SK-MEL-5 (cell line): ENCODE measurements around the gene SWT1. TPM values are rescaled to one million over a fixed set of nuclear protein-coding genes. Genes with fewer than 3 reads are reported as not detected.
"Not testable (repeated sequence)": the region's sequence is repeated elsewhere in the genome, so short reads cannot be mapped to it uniquely, and the experiment has no call there.

Experiments used
- DNase-seq: peaks from one replicate; pipeline ENCODE4 v3.0.0-alpha.2; 2016; ENCODE audit warnings: low read depth, low spot score
- in situ Hi-C: cut with HindIII; loops from 2 replicates; pipeline ENCODE4 v1.10.0; 2016; ENCODE audit warnings: low sequenced_read_pairs, high pct_unique_total_duplicates, low pct_unique_long_range_greater_than_20kb
- total RNA-seq: library from RNA; depleted of rRNA; stranded (reverse); fragments of >200 nt; shearing (Covaris generic); gene quantifications from 2 replicates; pipeline ENCODE4 v1.2.3, GENCODE V29; 2014

Gene SWT1
- total RNA-seq, 1 experiment from 2014 or later: 8.6 TPM

DNA sequence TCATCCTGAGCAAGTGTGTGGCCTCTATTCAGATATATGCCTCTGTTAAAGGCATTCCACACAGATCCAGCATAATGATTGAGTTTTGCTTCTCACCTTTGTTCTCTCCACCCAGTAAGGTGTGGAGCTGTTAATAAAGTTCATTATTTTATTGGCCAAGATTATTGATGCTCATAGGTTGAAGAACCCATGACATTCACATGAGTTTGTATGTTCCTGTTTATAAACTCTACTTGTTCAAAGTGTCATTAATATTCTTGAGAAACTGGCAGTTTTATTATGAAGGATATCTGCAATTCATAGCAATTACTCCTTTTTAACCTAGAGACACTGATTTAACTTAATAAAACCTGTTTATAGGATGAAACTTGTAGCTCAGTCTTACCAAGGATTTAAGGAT is 138.1 kb downstream of the SWT1 start:
- DNase-seq: no peak
- in situ Hi-C loops: loop anchor here (10.0 kb wide), 1 partner anchor 120 kb away; no protein-coding TSS in a partner anchor

- DNase-seq: no peak
- in situ Hi-C loops: loop anchor here (10.0 kb wide), 1 partner anchor 117 kb away; no protein-coding TSS in a partner anchor
Measured at GRCh38 chr1:185297982-185298381, 141.0 kb downstream of the SWT1 start.

GRCh38 chr1:185300152-185300551 is 143.2 kb downstream of the SWT1 start:
- DNase-seq: peak; percentile 45
- in situ Hi-C loops: no loop called here

DNA sequence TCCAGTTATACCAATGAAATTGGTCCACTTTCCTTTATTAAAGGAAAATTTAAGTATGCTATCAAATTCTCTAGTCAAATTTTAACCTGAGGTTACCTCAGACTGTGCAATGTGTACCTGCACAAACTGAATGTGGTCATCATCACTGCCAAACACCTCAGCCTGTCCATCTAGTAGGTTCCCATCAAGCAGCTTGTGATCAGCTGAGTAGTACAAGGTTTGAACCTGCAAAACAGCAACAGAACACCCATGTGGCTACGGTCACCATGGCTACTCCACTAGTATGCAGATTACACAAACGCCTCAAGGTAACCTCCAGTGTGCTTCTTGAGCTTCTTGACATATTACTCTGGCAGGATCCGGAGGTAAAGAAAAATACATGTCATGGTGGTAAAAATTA is 148.5 kb downstream of the SWT1 start:
- no peak for DNase-seq
- in situ Hi-C loops: no loop called here

DNA sequence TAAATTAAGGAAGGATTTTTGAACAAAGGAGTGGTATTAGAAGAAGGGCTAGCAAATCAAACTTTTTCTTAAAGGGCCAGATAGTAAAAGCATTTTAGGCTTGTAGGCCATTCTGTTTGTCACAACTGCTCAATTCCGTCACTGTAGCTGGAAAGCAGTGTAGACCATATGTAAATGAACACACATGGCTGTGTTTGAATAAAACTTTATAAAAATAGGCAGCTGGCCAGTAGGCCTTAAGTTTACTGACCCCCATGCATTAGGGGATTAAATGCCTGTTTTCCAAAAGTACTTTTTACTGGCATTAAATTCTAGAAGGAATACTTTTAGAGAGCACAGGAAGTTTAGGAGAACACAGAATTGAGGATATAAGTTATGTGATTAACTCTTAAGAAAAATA is 151.2 kb downstream of the SWT1 start:
- in situ Hi-C loops: no loop called here
- DNase-seq: no peak

- no peak for DNase-seq
- in situ Hi-C loops: no loop called here
Measured at GRCh38 chr1:185309566-185309965, 152.6 kb downstream of the SWT1 start.

DNA sequence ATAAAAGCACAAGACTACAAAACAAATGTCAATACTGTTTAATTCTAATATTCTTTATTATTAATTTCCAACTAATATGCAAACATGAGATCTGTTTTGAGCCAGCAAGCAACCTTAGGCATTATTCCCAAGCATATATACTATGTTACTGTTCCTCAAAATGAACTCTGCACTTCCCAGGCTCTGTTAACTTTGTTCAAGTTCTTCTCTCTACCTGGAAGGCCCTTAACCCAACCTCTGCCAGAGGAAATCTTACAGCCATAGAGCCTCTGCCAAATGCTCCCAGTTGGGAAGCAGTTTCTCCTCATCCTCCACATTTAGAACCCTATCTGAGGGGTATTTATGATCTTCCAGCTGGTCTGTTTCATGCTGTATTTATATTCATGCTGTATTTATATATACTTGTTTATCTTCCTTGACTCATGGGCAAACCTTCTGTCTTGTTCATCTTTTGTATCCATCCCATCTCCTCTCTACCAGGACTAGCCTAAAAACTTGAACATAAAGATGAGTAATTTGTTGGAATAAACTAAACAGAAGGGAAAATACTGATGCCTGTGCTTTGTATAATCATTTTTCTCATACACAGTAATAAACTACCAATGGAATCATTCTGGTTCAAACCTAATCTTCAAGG is 154.7 kb downstream of the SWT1 start:
- in situ Hi-C loops: no loop called here
- no peak for DNase-seq

GRCh38 chr1:185312361-185313138 is 155.6 kb downstream of the SWT1 start:
- in situ Hi-C loops: no loop called here
- no peak for DNase-seq

DNA sequence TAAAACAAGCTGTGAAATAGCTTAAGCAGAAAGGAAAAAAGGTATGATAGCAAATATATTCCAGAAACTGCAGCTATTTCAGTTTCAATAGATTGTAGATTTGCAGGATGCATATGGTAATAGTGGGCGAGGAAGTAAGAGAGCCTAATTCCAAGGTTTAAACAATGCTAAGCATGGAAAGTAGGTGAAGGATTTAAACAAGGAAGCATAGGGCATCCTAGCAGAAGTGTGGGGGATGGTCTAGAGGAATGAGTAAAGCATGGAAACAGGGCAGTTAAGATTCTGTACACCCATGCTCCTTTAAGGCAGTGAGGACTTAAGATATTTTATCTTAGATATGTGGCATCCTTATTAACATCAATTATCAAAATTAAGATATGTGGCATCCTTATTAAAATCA is 157.4 kb downstream of the SWT1 start:
- peak; percentile 68 for DNase-seq
- in situ Hi-C loops: no loop called here

GRCh38 chr1:185315445-185316071 is 158.6 kb downstream of the SWT1 start:
- DNase-seq: peak; percentile 56
- in situ Hi-C loops: no loop called here

DNA sequence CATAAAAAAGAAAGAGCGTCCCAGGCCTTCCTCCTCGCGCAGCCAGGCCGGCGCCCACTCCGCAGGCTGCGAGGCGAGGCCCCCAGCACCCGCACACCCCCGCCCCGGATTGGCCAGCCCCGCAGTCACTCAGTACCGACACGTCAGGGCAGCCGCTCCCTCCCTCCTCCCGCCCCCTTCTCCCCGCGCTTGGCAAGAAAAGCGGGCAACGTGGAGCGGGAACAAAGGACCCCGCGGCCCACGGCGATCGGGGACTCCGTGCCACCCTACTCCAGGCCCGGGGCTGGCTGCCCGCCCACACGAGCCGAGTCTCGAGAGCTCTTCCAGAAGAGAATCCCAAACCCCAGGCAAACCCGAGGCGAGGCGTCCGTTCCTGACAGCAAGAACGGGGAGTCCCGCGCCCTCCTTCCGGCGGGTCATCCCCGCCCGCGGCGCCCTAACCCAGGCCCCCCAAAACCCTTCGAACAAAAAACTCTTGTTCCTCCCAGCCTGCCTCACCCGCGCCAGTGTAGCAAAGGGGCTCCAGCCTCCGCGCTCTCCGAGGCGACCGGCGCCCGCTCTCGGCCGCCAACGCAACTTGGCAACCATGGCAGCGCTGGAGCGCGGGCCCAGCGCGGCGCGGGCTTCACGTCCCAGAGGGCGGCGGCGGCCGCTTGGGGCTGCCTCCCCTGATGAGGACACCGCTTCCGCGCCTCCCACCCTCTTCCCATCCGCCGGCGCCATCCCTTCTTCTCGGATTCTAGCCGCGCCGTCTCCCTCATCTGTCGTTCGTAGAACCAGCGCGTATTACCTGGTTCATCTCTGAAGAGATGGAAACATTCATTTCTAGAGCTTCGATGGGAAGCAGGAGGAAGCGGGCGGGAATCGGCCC is 159.4 kb downstream of the SWT1 start:
- peak; percentile 86 for DNase-seq
- in situ Hi-C loops: no loop called here

DNA sequence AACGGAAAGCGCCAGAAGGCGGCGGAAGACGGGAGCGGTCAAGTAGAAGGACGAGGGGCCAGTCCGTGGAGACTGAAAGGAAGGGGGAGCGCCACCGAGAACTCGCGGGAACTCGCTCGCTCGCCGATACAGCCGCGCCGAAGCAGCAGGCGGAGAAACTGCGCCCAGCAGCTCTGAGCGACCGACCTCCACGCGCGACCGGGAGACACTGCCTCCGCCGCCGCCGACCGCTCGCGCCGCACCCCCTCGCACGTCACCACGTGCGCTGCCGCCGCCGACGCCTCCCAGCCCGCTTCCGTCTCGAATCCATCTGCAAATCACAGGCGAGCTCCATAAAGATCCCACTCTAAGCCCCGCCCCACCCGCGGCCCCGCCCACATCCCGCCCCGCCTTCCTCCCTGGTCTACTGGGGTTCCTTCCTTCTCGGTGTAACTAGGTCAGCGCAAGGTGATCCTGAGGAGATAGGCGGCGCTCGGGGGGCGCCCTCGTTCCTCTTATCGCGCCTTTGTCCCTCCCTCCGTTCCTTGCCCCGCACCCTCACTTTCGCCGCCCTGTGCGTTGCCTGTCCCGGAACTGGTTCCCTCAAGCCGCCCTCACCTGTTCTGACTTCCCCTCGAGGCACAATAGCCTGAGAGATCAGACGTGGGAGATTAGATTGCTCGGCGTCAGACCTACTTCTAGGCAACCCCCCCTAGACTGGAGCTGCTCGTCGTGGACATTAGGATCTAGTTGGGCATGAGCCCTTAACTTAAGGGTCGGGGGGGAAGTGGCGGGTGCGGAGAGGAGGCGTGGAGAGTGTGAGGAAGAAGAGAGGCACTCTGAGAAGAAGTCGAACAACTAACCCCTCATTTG is 160.3 kb downstream of the SWT1 start, which contains the start of gene IVNS1ABP:
Gene IVNS1ABP (minus strand): TSS at position 210 of the 852 bp plus-strand sequence. CDS start 7,750 bp downstream, outside the sequence.
- in situ Hi-C loops: no loop called here
- DNase-seq: peak; percentile 95

- peak; percentile 51 for DNase-seq
- in situ Hi-C loops: no loop called here
Measured at GRCh38 chr1:185317886-185318310, 160.9 kb downstream of the SWT1 start.

GRCh38 chr1:185318431-185319138 is 161.6 kb downstream of the SWT1 start:
- peak; percentile 93 for DNase-seq
- in situ Hi-C loops: no loop called here

- in situ Hi-C loops: no loop called here
- DNase-seq: no peak
Measured at GRCh38 chr1:185319139-185319475, 162.1 kb downstream of the SWT1 start.

DNA sequence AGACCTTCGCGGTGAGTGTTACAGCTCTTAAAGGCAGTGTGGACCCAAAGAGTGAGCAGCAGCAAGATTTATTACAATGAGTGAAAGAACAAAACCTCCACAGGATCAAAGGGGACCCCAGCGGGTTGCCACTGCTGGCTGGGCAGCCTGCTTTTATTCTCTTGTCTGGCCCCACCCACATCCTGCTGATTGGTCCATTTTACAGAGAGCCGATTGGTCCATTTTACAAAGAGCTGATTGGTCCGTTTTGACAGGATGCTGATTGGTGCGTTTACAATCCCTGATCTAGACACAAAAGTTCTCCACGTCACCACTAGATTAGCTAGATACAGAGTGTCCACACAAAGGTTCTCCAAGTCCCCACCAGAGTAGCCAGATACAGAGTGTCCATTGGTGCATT is 164.1 kb downstream of the SWT1 start:
- DNase-seq, in situ Hi-C loops: not testable (repeated sequence)
